HEK293 (cell line): Measurements from ENCODE around the gene TAF10.

Experiments used
- CTCF ChIP-seq: fragments of 450-650 bp; formaldehyde crosslinking; IDR thresholded peaks from 2 replicates; pipeline ENCODE4 v1.5.1; 2016; ENCODE audit warnings: missing biosample characterization, missing genetic modification characterization
- HOXA7 ChIP-seq: sonication (generic); formaldehyde crosslinking; IDR thresholded peaks from 2 replicates; pipeline ENCODE4 v1.8.1; 2022; ENCODE audit warnings: missing genetic modification reagents, borderline replicate concordance
- KLF10 ChIP-seq: fragments of 450-650 bp; IDR thresholded peaks from 2 replicates; pipeline ENCODE4 v1.5.1; 2018; ENCODE audit warnings: missing biosample characterization, mild to moderate bottlenecking, missing genetic modification characterization
- KLF16 ChIP-seq: fragments of 450-650 bp; formaldehyde crosslinking; IDR thresholded peaks from 2 replicates; pipeline ENCODE4 v1.5.1; 2017; ENCODE audit warnings: missing biosample characterization, missing genetic modification characterization
- MZF1 ChIP-seq: fragments of 450-650 bp; formaldehyde crosslinking; IDR thresholded peaks from 2 replicates; pipeline ENCODE4 v1.5.1; 2017; ENCODE audit warnings: missing biosample characterization, missing genetic modification characterization, borderline replicate concordance
- ZBTB8A ChIP-seq: fragments of 450-650 bp; formaldehyde crosslinking; IDR thresholded peaks from 2 replicates; pipeline ENCODE4 v1.5.1; 2016; ENCODE audit warnings: missing biosample characterization, missing genetic modification characterization
- ZNF175 ChIP-seq: fragments of 450-650 bp; formaldehyde crosslinking; IDR thresholded peaks from 2 replicates; pipeline ENCODE4 v1.5.1; 2016; ENCODE audit warnings: missing biosample characterization, missing genetic modification characterization
- ZNF362 ChIP-seq: fragments of 450-650 bp; formaldehyde crosslinking; IDR thresholded peaks from 2 replicates; pipeline ENCODE4 v1.5.1; 2016; ENCODE audit warnings: missing biosample characterization, missing genetic modification characterization
- ZNF366 ChIP-seq: fragments of 450-650 bp; formaldehyde crosslinking; conservative IDR thresholded peaks from 2 replicates; pipeline ENCODE4 v1.5.1; 2016; ENCODE audit warnings: missing biosample characterization, missing genetic modification characterization
- ZNF596 ChIP-seq: fragments of 450-650 bp; IDR thresholded peaks from 2 replicates; pipeline ENCODE4 v1.5.0; 2018; ENCODE audit warnings: missing biosample characterization, mild to moderate bottlenecking, missing genetic modification characterization, moderate library complexity
- TF ChIP-seq, protein P1 (sequence below): fragments of 450-650 bp; formaldehyde crosslinking; IDR thresholded peaks from 2 replicates; pipeline ENCODE4 v1.5.1; 2017; ENCODE audit warnings: missing biosample characterization, missing genetic modification characterization
- TF ChIP-seq, protein P2 (sequence below): fragments of 450-650 bp; formaldehyde crosslinking; IDR thresholded peaks from 2 replicates; pipeline ENCODE4 v1.5.1; 2016; ENCODE audit warnings: missing biosample characterization, missing genetic modification characterization, low read depth

GRCh38 chr11:6630632-6631291 lies 18.7 kb upstream of the TAF10 start:
- TF ChIP-seq ZNF366 (tag by site-specific recombination), result no peak
- TF ChIP-seq ZBTB8A, result no peak
- TF ChIP-seq ZNF362, result no peak
- TF ChIP-seq KLF16, result no peak
- no peak for TF ChIP-seq MZF1
- TF ChIP-seq HOXA7 (CRISPR knock-in tag), result no peak
- TF ChIP-seq CTCF (tag by site-specific recombination), result no peak
- TF ChIP-seq ZNF175 (tag by site-specific recombination), result no peak
- TF ChIP-seq, protein P1, sequence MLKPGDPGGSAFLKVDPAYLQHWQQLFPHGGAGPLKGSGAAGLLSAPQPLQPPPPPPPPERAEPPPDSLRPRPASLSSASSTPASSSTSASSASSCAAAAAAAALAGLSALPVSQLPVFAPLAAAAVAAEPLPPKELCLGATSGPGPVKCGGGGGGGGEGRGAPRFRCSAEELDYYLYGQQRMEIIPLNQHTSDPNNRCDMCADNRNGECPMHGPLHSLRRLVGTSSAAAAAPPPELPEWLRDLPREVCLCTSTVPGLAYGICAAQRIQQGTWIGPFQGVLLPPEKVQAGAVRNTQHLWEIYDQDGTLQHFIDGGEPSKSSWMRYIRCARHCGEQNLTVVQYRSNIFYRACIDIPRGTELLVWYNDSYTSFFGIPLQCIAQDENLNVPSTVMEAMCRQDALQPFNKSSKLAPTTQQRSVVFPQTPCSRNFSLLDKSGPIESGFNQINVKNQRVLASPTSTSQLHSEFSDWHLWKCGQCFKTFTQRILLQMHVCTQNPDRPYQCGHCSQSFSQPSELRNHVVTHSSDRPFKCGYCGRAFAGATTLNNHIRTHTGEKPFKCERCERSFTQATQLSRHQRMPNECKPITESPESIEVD, result no peak
- TF ChIP-seq ZNF596 (tag by site-specific recombination), result no peak
- no peak for TF ChIP-seq KLF10 (tag by site-specific recombination)
- TF ChIP-seq, protein P2, sequence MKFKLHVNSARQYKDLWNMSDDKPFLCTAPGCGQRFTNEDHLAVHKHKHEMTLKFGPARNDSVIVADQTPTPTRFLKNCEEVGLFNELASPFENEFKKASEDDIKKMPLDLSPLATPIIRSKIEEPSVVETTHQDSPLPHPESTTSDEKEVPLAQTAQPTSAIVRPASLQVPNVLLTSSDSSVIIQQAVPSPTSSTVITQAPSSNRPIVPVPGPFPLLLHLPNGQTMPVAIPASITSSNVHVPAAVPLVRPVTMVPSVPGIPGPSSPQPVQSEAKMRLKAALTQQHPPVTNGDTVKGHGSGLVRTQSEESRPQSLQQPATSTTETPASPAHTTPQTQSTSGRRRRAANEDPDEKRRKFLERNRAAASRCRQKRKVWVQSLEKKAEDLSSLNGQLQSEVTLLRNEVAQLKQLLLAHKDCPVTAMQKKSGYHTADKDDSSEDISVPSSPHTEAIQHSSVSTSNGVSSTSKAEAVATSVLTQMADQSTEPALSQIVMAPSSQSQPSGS (tag by site-specific recombination), result no peak
